ENCODE data around the gene MICAL1.

DNA sequence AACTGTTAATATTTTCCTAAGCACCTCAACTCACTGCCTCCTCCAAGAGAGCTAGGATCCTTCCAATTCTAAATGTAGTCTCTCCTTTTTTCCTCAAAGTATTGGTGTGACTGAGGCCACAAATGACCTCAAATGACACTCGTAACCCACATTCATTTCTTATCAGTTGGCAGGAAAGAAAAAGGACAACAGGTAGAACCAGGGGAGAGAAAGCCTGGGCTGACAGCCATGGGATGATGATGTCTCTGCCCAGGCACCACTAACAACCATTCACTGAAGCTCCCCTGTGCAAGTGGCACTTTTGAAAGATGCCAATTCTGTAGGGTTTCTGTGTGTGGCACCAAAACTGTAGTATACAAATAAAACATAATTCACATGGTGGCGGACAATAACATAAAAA, 20.1 kb upstream of the MICAL1 start:
- TF ChIP-seq POLR2AphosphoS5 (IDR thresholded peaks at IDR 0.05; ENCODE audit: borderline replicate concordance, low read depth, low read length): no peak
- no peak for TF ChIP-seq EZH2 (IDR thresholded peaks at IDR 0.05)
- TF ChIP-seq FOXP2 (optimal IDR thresholded peaks at IDR 0.05; ENCODE audit: control extremely low read depth, extremely low read length, insufficient read depth): no peak
